ENCODE measurements around the gene FAM120AOS. TPM values are rescaled to one million over a fixed set of nuclear protein-coding genes. Genes with fewer than 3 reads are reported as not detected.

Gene FAM120AOS
- polyA plus RNA-seq, 1 donor from 2014 or later = 62.9 TPM

GRCh38 chr9:93437996-93438395 lies 15.4 kb downstream of the FAM120AOS start:
- no peak overlapping the region for H3K4me3 Mint-ChIP-seq
- H3K9me3 Mint-ChIP-seq = no peaks in the 10 kb centered on the region
- H3K36me3 Mint-ChIP-seq = peaks cover 1% of the 10 kb centered on the region
- no peak overlapping the region for H3K27ac Mint-ChIP-seq
- H3K4me1 Mint-ChIP-seq = peaks cover 1 to 3% (median 3%) of the 10 kb centered on the region in 3 donors
- H3K27me3 Mint-ChIP-seq = no peaks in the 10 kb centered on the region

DNA sequence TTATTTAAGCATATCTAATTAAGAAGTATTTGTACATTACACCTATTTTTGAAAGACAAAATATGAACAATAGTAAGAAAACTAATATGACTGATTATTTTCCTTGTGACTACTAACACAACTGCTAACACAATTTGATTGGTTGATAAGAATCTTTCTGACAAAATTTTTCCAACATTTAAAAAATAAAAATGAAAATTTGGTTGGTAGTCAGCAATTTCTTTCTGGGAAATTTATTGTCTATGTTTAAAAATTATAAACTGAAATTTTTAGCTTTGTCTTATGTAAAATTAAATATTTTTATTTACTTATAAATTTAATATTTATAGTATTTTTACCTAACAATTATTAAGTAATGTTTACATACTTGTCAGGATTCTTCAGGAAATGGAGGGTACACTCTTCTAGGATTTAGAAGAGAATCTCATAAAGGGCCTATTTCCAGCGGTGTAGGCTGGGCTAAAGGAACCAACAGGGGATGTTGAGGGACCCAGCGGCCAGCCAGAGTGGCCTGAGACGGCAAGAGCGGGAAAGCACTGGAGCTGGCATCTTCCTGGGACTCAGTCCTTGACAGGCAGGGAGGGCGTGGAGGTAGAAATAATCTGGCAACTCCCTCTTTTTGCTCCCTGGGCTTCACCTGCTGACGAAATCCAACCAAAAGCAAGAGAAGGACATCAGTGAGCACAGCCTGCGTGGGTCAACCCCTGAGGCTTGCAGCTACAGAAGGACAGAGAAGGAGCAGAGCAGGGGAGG lies 16.6 kb downstream of the FAM120AOS start:
- no peaks in the 10 kb centered on the region for H3K9me3 Mint-ChIP-seq
- peaks cover 1% of the 10 kb centered on the region for H3K36me3 Mint-ChIP-seq

GRCh38 chr9:93436218-93436617 lies 17.2 kb downstream of the FAM120AOS start:
- Mint-ChIP-seq H3K4me1 (peaks cover 2 to 6% (median 4%) of the 10 kb centered on the region in 3 donors), H3K4me3 (no peak overlapping the region), H3K9me3 (no peaks in the 10 kb centered on the region), H3K36me3 (peaks cover 1% of the 10 kb centered on the region), H3K27me3 (no peaks in the 10 kb centered on the region), H3K27ac (no peak overlapping the region)

More for the DNA sequence above, 16.6 kb downstream of the FAM120AOS start:
- Mint-ChIP-seq H3K27me3 (no peaks in the 10 kb centered on the region), H3K4me3 (no peak overlapping the region), H3K4me1 (peaks cover 2 to 6% (median 4%) of the 10 kb centered on the region in 3 donors), H3K27ac (no peak overlapping the region)

DNA sequence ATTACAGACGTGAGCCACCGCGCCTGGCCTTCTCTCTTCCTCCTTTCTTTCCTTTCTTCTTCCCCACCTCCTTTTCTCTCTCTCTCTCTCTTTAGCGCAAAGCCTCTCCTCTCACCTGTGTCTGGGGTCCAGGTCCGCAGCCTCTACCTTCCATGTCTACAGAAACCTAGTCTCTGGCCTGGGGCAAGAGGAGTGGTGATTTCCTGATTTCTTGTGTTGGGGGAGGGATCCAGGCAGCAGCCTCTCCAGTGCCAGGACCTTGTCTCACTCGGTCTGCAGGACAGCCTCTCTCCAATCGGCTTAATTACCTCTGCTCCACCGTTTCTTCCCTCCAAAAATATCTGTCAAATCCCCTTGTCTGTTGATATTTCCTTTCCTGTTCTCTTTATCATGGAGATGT lies 18.0 kb downstream of the FAM120AOS start:
- H3K4me1 Mint-ChIP-seq = peaks cover 2 to 6% (median 4%) of the 10 kb centered on the region in 3 donors
- no peaks in the 10 kb centered on the region for H3K9me3 Mint-ChIP-seq
- H3K27ac Mint-ChIP-seq = no peak overlapping the region
- H3K36me3 Mint-ChIP-seq = peaks cover 1% of the 10 kb centered on the region
- H3K4me3 Mint-ChIP-seq = no peak overlapping the region
- peaks cover 1% of the 10 kb centered on the region for H3K27me3 Mint-ChIP-seq

DNA sequence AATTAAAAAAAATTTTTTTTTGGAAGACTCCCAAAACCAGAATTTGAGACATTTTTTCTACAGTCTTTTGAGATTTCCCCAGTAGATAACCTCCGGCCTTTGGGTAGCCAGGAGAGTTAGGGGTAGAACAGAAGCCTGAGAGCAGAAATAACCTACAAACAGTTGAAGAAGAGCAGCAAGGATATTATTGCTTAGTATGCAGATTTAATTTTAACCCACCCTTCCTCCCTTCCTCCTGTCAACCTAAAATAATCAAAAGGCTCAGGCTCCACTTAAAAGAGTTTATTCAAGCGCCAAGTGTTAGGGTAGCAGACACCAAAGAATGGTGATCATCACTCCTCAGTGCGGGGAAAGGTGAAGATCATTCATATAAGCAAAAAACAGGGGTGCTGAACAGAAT lies 19.3 kb downstream of the FAM120AOS start:
- peaks cover 2 to 6% (median 4%) of the 10 kb centered on the region in 3 donors for H3K4me1 Mint-ChIP-seq
- peaks cover 1% of the 10 kb centered on the region for H3K36me3 Mint-ChIP-seq
- peaks cover 4% of the 10 kb centered on the region for H3K27me3 Mint-ChIP-seq
- H3K4me3 Mint-ChIP-seq = no peak overlapping the region
- no peak overlapping the region for H3K27ac Mint-ChIP-seq
- H3K9me3 Mint-ChIP-seq = peaks cover 0 to 3% (median 0%) of the 10 kb centered on the region in 3 donors

DNA sequence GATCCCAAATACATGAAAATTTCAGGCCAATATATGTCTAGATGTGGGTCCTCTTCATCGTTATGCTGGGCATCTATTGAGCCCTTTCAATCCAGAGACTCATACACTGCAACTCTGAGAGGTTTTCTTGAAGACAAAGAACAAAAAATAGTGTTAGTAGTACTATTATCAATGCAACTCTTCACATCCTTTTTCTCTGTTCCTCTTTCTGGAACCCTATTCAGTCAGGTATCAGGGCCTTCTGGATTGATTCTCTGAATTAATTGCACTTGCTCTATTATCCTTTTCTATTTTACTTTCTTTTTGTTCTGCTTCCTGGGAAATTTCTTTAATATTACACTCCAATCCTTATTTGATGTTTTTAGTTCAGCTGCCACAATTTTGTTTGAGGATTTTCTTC lies 20.4 kb downstream of the FAM120AOS start:
- Mint-ChIP-seq H3K27me3 (peaks cover 6% of the 10 kb centered on the region), H3K4me3 (no peak overlapping the region), H3K36me3 (peaks cover 1% of the 10 kb centered on the region), H3K9me3 (peaks cover 0 to 3% (median 0%) of the 10 kb centered on the region in 3 donors), H3K27ac (no peak overlapping the region), H3K4me1 (peaks cover 2 to 6% (median 4%) of the 10 kb centered on the region in 3 donors)

DNA sequence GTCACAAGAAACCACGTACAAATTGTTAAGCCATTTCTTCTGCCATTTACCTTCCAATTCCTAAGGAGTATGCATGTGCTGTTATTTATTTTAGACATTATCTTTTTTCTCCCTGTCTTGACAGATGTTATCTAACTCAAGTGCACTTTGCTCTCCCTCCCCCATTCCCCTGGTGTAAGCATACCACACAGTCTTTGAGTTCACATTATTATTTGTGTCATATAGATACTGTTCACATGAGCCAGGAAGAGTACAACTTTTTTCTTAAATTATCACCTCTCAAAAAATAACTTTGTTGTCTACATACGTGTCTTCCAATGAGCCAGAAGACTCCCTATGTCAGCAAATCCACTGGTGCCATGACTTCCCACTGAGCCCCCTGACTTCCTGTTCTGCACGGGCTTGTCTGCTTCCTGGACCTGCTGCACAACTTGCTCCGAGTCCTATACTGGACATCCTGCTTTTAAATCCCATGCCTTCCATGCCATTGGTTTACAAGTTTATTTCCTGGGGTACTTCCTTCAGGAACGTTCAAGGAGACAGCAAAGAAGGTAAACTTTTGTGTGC lies 21.8 kb downstream of the FAM120AOS start:
- Mint-ChIP-seq H3K27me3 (peaks cover 7% of the 10 kb centered on the region), H3K9me3 (peaks cover 0 to 3% (median 3%) of the 10 kb centered on the region in 3 donors), H3K36me3 (no peaks in the 10 kb centered on the region), H3K4me3 (no peak overlapping the region), H3K4me1 (peaks cover 2 to 6% (median 4%) of the 10 kb centered on the region in 3 donors), H3K27ac (no peak overlapping the region)

DNA sequence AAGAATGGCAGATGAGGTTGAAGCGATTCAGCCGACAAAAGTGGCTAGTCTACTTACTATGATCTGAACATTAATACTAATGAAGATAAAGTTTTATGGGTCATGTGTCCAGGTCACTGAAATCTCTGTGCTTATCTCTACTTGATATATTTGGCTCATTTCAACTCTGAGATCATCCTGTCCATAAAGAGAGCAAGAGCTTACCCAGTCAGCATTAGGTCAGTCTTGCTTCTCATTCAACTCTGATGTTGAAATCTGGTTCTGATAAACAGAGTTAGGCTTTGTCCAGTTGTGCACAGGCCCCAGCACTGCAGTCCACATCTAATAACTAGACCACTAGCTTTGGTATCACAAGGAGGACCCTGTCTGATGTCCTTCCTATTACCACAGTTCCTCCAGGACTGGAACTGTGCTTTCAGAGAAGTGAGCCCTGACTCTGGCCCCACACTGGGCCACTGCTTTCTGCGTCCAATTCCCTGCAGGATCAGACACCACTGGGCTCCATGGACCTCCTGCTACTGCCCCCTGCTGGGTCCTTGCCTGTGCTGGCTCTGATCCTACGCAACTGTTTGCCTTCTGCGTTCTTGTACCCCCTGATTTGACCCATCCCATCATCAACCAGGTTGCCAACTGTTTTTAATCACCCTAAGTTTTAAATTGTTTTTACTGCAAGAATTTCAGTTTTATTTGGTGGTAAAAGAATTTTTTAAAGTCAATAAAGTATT lies 25.6 kb downstream of the FAM120AOS start:
- Mint-ChIP-seq H3K27me3 (peaks cover 9% of the 10 kb centered on the region), H3K9me3 (peaks cover 2 to 21% (median 3%) of the 10 kb centered on the region in 3 donors), H3K4me1 (peaks cover 0 to 2% (median 1%) of the 10 kb centered on the region in 3 donors), H3K36me3 (peaks cover 2% of the 10 kb centered on the region), H3K4me3 (no peak overlapping the region), H3K27ac (no peak overlapping the region)

DNA sequence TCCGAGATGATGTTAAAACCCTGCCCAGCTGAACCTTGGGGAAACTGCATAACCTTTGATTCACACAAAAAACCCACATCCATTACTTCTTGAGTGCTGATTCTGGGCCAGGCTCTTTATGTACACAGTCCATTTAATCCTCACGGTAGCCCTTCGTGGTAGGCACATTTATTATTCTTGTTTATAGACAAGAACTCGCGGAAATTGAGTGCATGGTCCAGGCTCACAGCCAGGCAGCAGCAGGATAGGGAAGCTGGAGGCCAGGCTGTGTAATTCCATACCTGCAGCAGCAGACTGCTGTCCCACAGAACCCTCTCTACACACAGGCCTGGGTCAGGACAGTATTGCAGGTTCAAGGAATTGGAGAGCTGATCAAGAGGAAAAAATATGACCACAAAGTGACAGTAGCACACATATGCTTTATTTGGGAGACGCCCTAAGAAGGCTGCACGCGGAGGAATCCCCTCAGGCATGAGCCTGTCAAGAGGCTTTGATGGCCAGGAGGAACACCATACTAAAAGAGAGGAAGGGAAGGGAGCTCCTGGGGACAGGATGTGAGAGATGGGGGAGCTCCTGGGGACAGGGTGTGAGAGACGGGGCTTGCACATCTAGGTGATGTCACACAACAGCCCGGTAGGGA lies 30.3 kb downstream of the FAM120AOS start:
- Mint-ChIP-seq H3K9me3 (peaks cover 3 to 28% (median 8%) of the 10 kb centered on the region in 3 donors), H3K27me3 (peaks cover 7% of the 10 kb centered on the region), H3K27ac (no peak overlapping the region), H3K4me1 (no peaks in the 10 kb centered on the region), H3K4me3 (no peak overlapping the region), H3K36me3 (peaks cover 2% of the 10 kb centered on the region)

DNA sequence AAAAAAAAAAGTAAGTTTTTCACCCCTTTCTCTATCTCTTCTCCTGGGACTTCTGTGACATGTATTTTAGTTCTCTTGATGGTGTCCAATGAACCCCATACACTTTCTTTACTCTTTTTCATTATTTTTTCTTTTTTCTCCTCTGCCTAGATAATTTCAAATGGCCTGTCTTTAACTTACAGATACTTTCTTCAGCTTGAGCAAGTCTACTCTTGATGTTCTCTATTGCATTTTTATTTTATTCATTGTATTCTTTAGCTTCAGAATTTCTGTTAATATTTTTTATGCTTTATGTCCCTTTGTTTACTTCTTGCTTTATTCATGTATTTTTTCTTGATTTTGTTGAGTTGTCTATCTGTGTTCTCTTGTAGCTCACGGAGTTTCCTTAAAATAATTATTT lies 34.4 kb downstream of the FAM120AOS start:
- Mint-ChIP-seq H3K4me1 (peaks cover 0 to 1% (median 0%) of the 10 kb centered on the region in 3 donors), H3K4me3 (no peak overlapping the region), H3K36me3 (peaks cover 6% of the 10 kb centered on the region), H3K27ac (no peak overlapping the region), H3K9me3 (peaks cover 2 to 20% (median 17%) of the 10 kb centered on the region in 3 donors), H3K27me3 (peaks cover 5% of the 10 kb centered on the region)

- Mint-ChIP-seq H3K4me1 (peaks cover 0 to 1% (median 0%) of the 10 kb centered on the region in 3 donors), H3K36me3 (peaks cover 6% of the 10 kb centered on the region), H3K4me3 (peak overlapping the region in 1 of 4 donors; percentile 53), H3K27ac (peak overlapping the region in 1 of 3 donors; percentile 46), H3K9me3 (peaks cover 3 to 20% (median 17%) of the 10 kb centered on the region in 3 donors), H3K27me3 (peaks cover 4% of the 10 kb centered on the region)
Observed at GRCh38 chr9:93417538-93417937, 35.8 kb downstream of the FAM120AOS start.

GRCh38 chr9:93416530-93417235 lies 36.7 kb downstream of the FAM120AOS start:
- Mint-ChIP-seq H3K36me3 (peaks cover 6% of the 10 kb centered on the region), H3K9me3 (peaks cover 3 to 20% (median 17%) of the 10 kb centered on the region in 3 donors), H3K4me3 (no peak overlapping the region), H3K4me1 (peaks cover 0 to 1% (median 0%) of the 10 kb centered on the region in 3 donors), H3K27ac (no peak overlapping the region), H3K27me3 (peaks cover 5% of the 10 kb centered on the region)

DNA sequence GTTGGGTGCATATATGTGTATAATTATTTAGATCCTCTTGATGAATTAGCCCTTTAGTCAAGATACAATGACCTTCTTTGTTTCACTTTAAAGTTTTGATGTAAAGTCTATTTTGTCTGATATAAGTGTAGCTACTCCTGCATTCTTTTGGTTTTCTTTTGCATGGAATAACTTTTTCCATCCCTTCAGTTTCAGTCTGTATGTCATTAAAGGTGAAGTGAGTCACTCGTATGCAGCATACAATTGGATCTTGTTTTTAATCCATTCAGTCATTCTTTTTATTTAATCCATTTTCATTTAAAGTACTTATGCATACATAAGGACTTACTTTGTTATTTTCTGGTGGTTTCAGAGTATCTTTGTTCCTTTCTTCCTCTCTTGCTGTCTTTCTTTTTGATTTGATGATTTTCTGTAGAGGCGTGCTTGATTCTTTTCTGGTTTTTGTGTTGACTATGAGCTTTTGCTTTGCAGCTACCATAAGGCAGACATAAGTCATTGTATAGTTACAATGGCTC lies 38.1 kb downstream of the FAM120AOS start:
- Mint-ChIP-seq H3K4me1 (peaks cover 0 to 1% (median 0%) of the 10 kb centered on the region in 3 donors), H3K27me3 (peaks cover 7% of the 10 kb centered on the region), H3K27ac (no peak overlapping the region), H3K9me3 (peaks cover 1 to 18% (median 17%) of the 10 kb centered on the region in 3 donors), H3K4me3 (no peak overlapping the region), H3K36me3 (peaks cover 6% of the 10 kb centered on the region)

- peaks cover 0 to 1% (median 0%) of the 10 kb centered on the region in 3 donors for H3K4me1 Mint-ChIP-seq
- no peak overlapping the region for H3K4me3 Mint-ChIP-seq
- peaks cover 5% of the 10 kb centered on the region for H3K27me3 Mint-ChIP-seq
- H3K27ac Mint-ChIP-seq = no peak overlapping the region
- H3K36me3 Mint-ChIP-seq = peaks cover 6% of the 10 kb centered on the region
- peaks cover 1 to 12% (median 9%) of the 10 kb centered on the region in 3 donors for H3K9me3 Mint-ChIP-seq
Observed at GRCh38 chr9:93413530-93413929, 39.9 kb downstream of the FAM120AOS start.
